Esophagus muscularis mucosa (tissue), 4 donors: ENCODE measurements around the gene SURF4.
"Not testable (repeated sequence)": the region's sequence is repeated elsewhere in the genome, so short reads cannot be mapped to it uniquely, and the experiment has no call there.

Experiments used
- CTCF ChIP-seq, 3 experiments: fragments of 200-600 bp in 2 of 3; fragments of 450-650 bp in 1 of 3; sonication (generic) in 2 of 3; IDR thresholded peaks; one replicate each; pipeline ENCODE4 v1.5.1; 2017 to 2019; ENCODE audit warnings: antibody characterized with exemption in 3 of 3, mild to moderate bottlenecking in 2 of 3, moderate library complexity in 1 of 3
- EP300 ChIP-seq: sonication (generic); formaldehyde crosslinking; IDR thresholded peaks from one replicate; pipeline ENCODE4 v1.6.1; 2017; ENCODE audit warnings: antibody characterized with exemption
- POLR2A ChIP-seq: fragments of 450-650 bp; IDR thresholded peaks from one replicate; pipeline ENCODE4 v1.6.1; 2017; ENCODE audit warnings: antibody characterized with exemption, moderate library complexity, mild to moderate bottlenecking, low read depth
- POLR2AphosphoS5 ChIP-seq, 2 donors: sonication (generic); formaldehyde crosslinking; IDR thresholded peaks; one replicate each; pipeline ENCODE4 v1.6.1; 2017; ENCODE audit warnings: antibody characterized with exemption in 2 of 2

- TF ChIP-seq CTCF (IDR thresholded peaks at IDR 0.05); POLR2A; EP300; POLR2AphosphoS5 (IDR thresholded peaks at IDR 0.05): not testable (repeated sequence)
Observed at GRCh38 chr9:133327021-133327420, 48.8 kb downstream of the SURF4 start.
